ENCODE measurements around the gene ODAD3. TPM values are rescaled to one million over a fixed set of nuclear protein-coding genes. Genes with fewer than 3 reads are reported as not detected.
"Not testable (repeated sequence)": the region's sequence is repeated elsewhere in the genome, so short reads cannot be mapped to it uniquely, and the experiment has no call there.

The ODAD3 gene
- total RNA-seq, 1 donor from 2014 or later = 0.47 TPM

GRCh38 chr19:11463391-11463790 lies 28.5 kb upstream of the ODAD3 start:
- Mint-ChIP-seq H3K4me1 (peaks cover 5% of the 10 kb centered on the region), H3K27ac (peak overlapping the region; percentile 33), H3K4me3 (no peak overlapping the region), H3K27me3 (ENCODE audit: insufficient read depth, low read depth) (peaks cover under 1% of the 10 kb centered on the region), H3K36me3 (no peaks in the 10 kb centered on the region), H3K9me3 (no peaks in the 10 kb centered on the region)
- TF ChIP-seq CTCF (IDR thresholded peaks at IDR 0.05) = no peak
- TF ChIP-seq EZH2 (IDR thresholded peaks at IDR 0.05) = no peak
- TF ChIP-seq EZH2phosphoT487 (IDR thresholded peaks at IDR 0.05) = no peak
- H3F3A ChIP-seq (ENCODE audit: low read depth) = peaks cover 6% of the 10 kb centered on the region
- no peak overlapping the region for H3K4me2 ChIP-seq
- H3K36me3 ChIP-seq = no peaks in the 10 kb centered on the region
- no peaks in the 10 kb centered on the region for H3K9me3 ChIP-seq (ENCODE audit: low read depth)
- no peaks in the 10 kb centered on the region for H3K27me3 ChIP-seq
- H3K4me3 ChIP-seq = no peak overlapping the region
- H3K79me2 ChIP-seq (ENCODE audit: low read depth) = no peaks in the 10 kb centered on the region
- H3K27ac ChIP-seq = no peak overlapping the region
- no peaks in the 10 kb centered on the region for H4K20me1 ChIP-seq (ENCODE audit: low read depth)
- DNase-seq (ENCODE audit: low spot score) = no peak
- H3K9ac ChIP-seq = no peak overlapping the region
- peaks cover 7% of the 10 kb centered on the region for H3K4me1 ChIP-seq
- H2AFZ ChIP-seq (replicated peaks) = no peak overlapping the region

GRCh38 chr19:11461453-11461852 lies 26.5 kb upstream of the ODAD3 start:
- Mint-ChIP-seq H3K9me3 (no peaks in the 10 kb centered on the region), H3K4me1 (peaks cover 5% of the 10 kb centered on the region), H3K27ac (no peak overlapping the region), H3K27me3 (ENCODE audit: insufficient read depth, low read depth) (peaks cover 3% of the 10 kb centered on the region), H3K36me3 (no peaks in the 10 kb centered on the region), H3K4me3 (no peak overlapping the region)
- no peaks in the 10 kb centered on the region for H3K9me3 ChIP-seq (ENCODE audit: low read depth)
- no peaks in the 10 kb centered on the region for H3K79me2 ChIP-seq (ENCODE audit: low read depth)
- no peak overlapping the region for H3K27ac ChIP-seq
- TF ChIP-seq EZH2phosphoT487 (IDR thresholded peaks at IDR 0.05) (no peak), CTCF (IDR thresholded peaks at IDR 0.05) (no peak), EZH2 (IDR thresholded peaks at IDR 0.05) (no peak)
- no peaks in the 10 kb centered on the region for H3K36me3 ChIP-seq
- no peak overlapping the region for H3K9ac ChIP-seq
- H3K4me1 ChIP-seq = peaks cover 7% of the 10 kb centered on the region
- no peak for DNase-seq (ENCODE audit: low spot score)
- H3K4me2 ChIP-seq = no peak overlapping the region
- peaks cover 6% of the 10 kb centered on the region for H3F3A ChIP-seq (ENCODE audit: low read depth)
- H3K27me3 ChIP-seq = no peaks in the 10 kb centered on the region
- H4K20me1 ChIP-seq (ENCODE audit: low read depth) = no peaks in the 10 kb centered on the region
- H3K4me3 ChIP-seq = no peak overlapping the region
- no peak overlapping the region for H2AFZ ChIP-seq (replicated peaks)

- no peak for DNase-seq (ENCODE audit: low spot score)
- no peaks in the 10 kb centered on the region for H3K9me3 Mint-ChIP-seq
- H3K9me3 ChIP-seq (ENCODE audit: low read depth) = no peaks in the 10 kb centered on the region
- peaks cover 6% of the 10 kb centered on the region for H3F3A ChIP-seq (ENCODE audit: low read depth)
- peaks cover 3% of the 10 kb centered on the region for H3K27me3 Mint-ChIP-seq (ENCODE audit: insufficient read depth, low read depth)
- H3K4me3 ChIP-seq = no peak overlapping the region
- no peak overlapping the region for H3K27ac Mint-ChIP-seq
- no peak overlapping the region for H3K9ac ChIP-seq
- no peak overlapping the region for H3K27ac ChIP-seq
- no peaks in the 10 kb centered on the region for H4K20me1 ChIP-seq (ENCODE audit: low read depth)
- TF ChIP-seq EZH2 (IDR thresholded peaks at IDR 0.05) = no peak
- peak; percentile 27 for TF ChIP-seq CTCF (IDR thresholded peaks at IDR 0.05)
- TF ChIP-seq EZH2phosphoT487 (IDR thresholded peaks at IDR 0.05) = no peak
- H3K27me3 ChIP-seq = no peaks in the 10 kb centered on the region
- peak overlapping the region; percentile 15 for H3K4me3 Mint-ChIP-seq
- no peaks in the 10 kb centered on the region for H3K79me2 ChIP-seq (ENCODE audit: low read depth)
- H3K36me3 Mint-ChIP-seq = no peaks in the 10 kb centered on the region
- H3K36me3 ChIP-seq = no peaks in the 10 kb centered on the region
- H3K4me1 Mint-ChIP-seq = no peaks in the 10 kb centered on the region
- H3K4me1 ChIP-seq = no peaks in the 10 kb centered on the region
- no peak overlapping the region for H2AFZ ChIP-seq (replicated peaks)
- no peak overlapping the region for H3K4me2 ChIP-seq
Observed at GRCh38 chr19:11460207-11460606, 25.3 kb upstream of the ODAD3 start.

GRCh38 chr19:11458912-11459311 lies 24.0 kb upstream of the ODAD3 start:
- H3K9ac ChIP-seq; H3K4me2 ChIP-seq; H3K36me3 Mint-ChIP-seq; H3F3A ChIP-seq (ENCODE audit: low read depth); H3K36me3 ChIP-seq; H3K4me3 Mint-ChIP-seq; DNase-seq (ENCODE audit: low spot score); H3K9me3 Mint-ChIP-seq; H3K4me1 ChIP-seq; H3K27me3 Mint-ChIP-seq (ENCODE audit: insufficient read depth, low read depth); H3K79me2 ChIP-seq (ENCODE audit: low read depth); H3K27ac Mint-ChIP-seq; H3K9me3 ChIP-seq (ENCODE audit: low read depth); H4K20me1 ChIP-seq (ENCODE audit: low read depth); H3K27ac ChIP-seq; H3K4me1 Mint-ChIP-seq; H3K27me3 ChIP-seq; H3K4me3 ChIP-seq; H2AFZ ChIP-seq (replicated peaks): not testable (repeated sequence)

Data from neural progenitor cell (in vitro differentiated cells).